Measurements from ENCODE around the gene DR1. TPM values are rescaled to one million over a fixed set of nuclear protein-coding genes. Genes with fewer than 3 reads are reported as not detected.

DR1 gene
- total and polyA plus RNA-seq, 2 of the 8 experiments (the other 6 are each of a cell fraction or from before 2014, with no cell fraction given): 13.1 to 62.3 TPM

DNA sequence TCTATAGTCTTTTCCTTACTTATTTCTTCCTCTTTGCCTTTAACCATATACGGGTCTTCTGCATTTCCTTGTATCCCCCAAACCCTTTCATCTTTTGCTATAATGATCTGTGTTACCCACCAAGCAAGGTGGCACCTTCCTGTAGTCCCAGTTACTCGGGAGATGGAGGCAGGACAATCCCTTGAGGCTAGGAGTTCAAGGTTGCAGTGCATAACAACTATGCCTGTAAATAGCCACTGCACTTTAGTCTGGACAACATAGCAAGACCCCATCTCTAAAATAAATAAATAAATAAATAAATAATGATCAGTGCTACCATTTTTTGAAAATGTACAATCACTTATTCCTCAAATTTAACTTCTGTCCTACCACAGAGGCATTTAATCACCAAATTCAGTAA is 11.5 kb downstream of the DR1 start:
- H3K9ac ChIP-seq (replicated peaks in 1 of 4; ENCODE audit: extremely low read depth in 1 of 4, low read depth in 3 of 4, low read length in 3 of 4): no peak overlapping the region
- no peak overlapping the region for H2BK5ac ChIP-seq (ENCODE audit: low read depth, low read length)
- no peaks in the 10 kb centered on the region for H4K20me1 ChIP-seq (replicated peaks in 1 of 2; ENCODE audit: control insufficient read depth in 1 of 2, insufficient read depth in 2 of 2, low read length in 2 of 2)
- no peak overlapping the region for H2AK5ac ChIP-seq (ENCODE audit: low read depth, low read length)
- H3K14ac ChIP-seq (ENCODE audit: insufficient read length): no peak overlapping the region
- H4K91ac ChIP-seq (replicated peaks; ENCODE audit: insufficient read length, low read length): no peak overlapping the region
- CTCF ChIA-PET (ENCODE audit: partially characterized antibody): no interaction called here
- H2BK20ac ChIP-seq (ENCODE audit: low read length): no peak overlapping the region
- no peak overlapping the region for H2BK120ac ChIP-seq (replicated peaks; ENCODE audit: low read depth, low read length)
- H3K9me3 ChIP-seq (ENCODE audit: insufficient read depth in 2 of 2, low read depth in 1 of 2, low read length in 1 of 2): no peaks in the 10 kb centered on the region
- peaks cover 0 to 71% (median 14%) of the 10 kb centered on the region in 4 experiments; a peak in 5 of 8 replicates for H3K36me3 ChIP-seq (ENCODE audit: control insufficient read depth in 2 of 4, insufficient read depth in 4 of 4, low read length in 3 of 4)
- FAIRE-seq (no peak), DNase-seq (ENCODE audit: low read depth in 1 of 2, low spot score in 2 of 2) (no peak)
- H3K23ac ChIP-seq (ENCODE audit: insufficient read length): no peak overlapping the region
- no peak overlapping the region for H3K27ac ChIP-seq (ENCODE audit: low read depth, low read length)
- no peak overlapping the region for H2BK15ac ChIP-seq (ENCODE audit: low read length)
- no peak overlapping the region for H3K4me2 ChIP-seq (ENCODE audit: insufficient read depth in 1 of 2, low read depth in 2 of 2, low read length in 2 of 2)
- H3K79me2 ChIP-seq (ENCODE audit: control insufficient read depth in 1 of 2, insufficient read depth in 2 of 2, low read length in 2 of 2): peaks cover 0 to 66% of the 10 kb centered on the region in 2 experiments; a peak in 2 of 4 replicates
- H3K4ac ChIP-seq (replicated peaks; ENCODE audit: insufficient read length, low read depth, low read length): no peak overlapping the region
- H3K18ac ChIP-seq (ENCODE audit: extremely low read depth, low read length): no peak overlapping the region
- H2AFZ ChIP-seq (ENCODE audit: low read length): no peak overlapping the region
- no peaks in the 10 kb centered on the region for H3K27me3 ChIP-seq (replicated peaks in 1 of 4; ENCODE audit: control insufficient read depth in 3 of 4, extremely low read depth in 1 of 4, insufficient read depth in 3 of 4, low read length in 3 of 4)
- no peaks in the 10 kb centered on the region for H3K23me2 ChIP-seq (ENCODE audit: low read depth, low read length)
- WGBS, 2 experiments (ENCODE audit: extremely low coverage in 1 of 2, insufficient coverage in 1 of 2, insufficient read length in 1 of 2, insufficient replicate concordance in 2 of 2, low coverage in 1 of 2, low lambda C conversion rate in 2 of 2, missing lambda C conversion rate in 1 of 2): 80% methylated on average over 2 of the region's 2 CpGs; no CpG with 5 or more reads in 1 of the 2 experiments
- H3K79me1 ChIP-seq (ENCODE audit: low read depth, low read length): peaks cover 4% of the 10 kb centered on the region; the same call in 1 of the 2 replicates
- H4K8ac ChIP-seq (ENCODE audit: extremely low read depth, insufficient read depth, low read length): no peak overlapping the region
- H3K4me1 ChIP-seq (replicated peaks in 1 of 4; ENCODE audit: control insufficient read depth in 3 of 4, insufficient read depth in 4 of 4, low read length in 3 of 4): peaks cover 0 to 5% (median 2%) of the 10 kb centered on the region in 4 experiments; a peak in 2 of 7 replicates
- H3K56ac ChIP-seq (replicated peaks; ENCODE audit: insufficient read length, low read depth, low read length): no peak overlapping the region
- no peak overlapping the region for H4K5ac ChIP-seq (ENCODE audit: insufficient read length, low read depth, low read length)
- H3K4me3 ChIP-seq (ENCODE audit: extremely low read depth in 1 of 4, insufficient read depth in 2 of 4, low read depth in 3 of 4, low read length in 4 of 4): no peak overlapping the region
- no peak overlapping the region for H2BK12ac ChIP-seq (ENCODE audit: low read depth, low read length)
- POLR2A ChIA-PET (ENCODE audit: partially characterized antibody): interaction anchor here (1.5 kb wide), 1 partner anchor 12 kb away, joined by 6 read pairs; the partner anchor contains the start of gene DR1
- TF ChIP-seq TEAD4 (IDR thresholded peaks at IDR 0.05; ENCODE audit: low read depth, low read length) (no peak), TBP (IDR thresholded peaks at IDR 0.05; ENCODE audit: low read depth, low read length) (no peak), NRF1 (IDR thresholded peaks at IDR 0.05; ENCODE audit: low read depth, low read length) (no peak), TAF1 (IDR thresholded peaks at IDR 0.05; ENCODE audit: low read depth, low read length) (no peak), MAFK (IDR thresholded peaks at IDR 0.05; ENCODE audit: low read depth, low read length) (no peak), CBX8 (IDR thresholded peaks at IDR 0.05; ENCODE audit: borderline replicate concordance, low read depth, low read length) (no peak), GTF2F1 (IDR thresholded peaks at IDR 0.05; ENCODE audit: borderline replicate concordance, low read depth, low read length) (no peak), POU5F1 (IDR thresholded peaks at IDR 0.05; ENCODE audit: low read depth, low read length) (no peak), TAF7 (optimal IDR thresholded peaks at IDR 0.05; ENCODE audit: borderline replicate concordance, low read depth, low read length) (no peak), BACH1 (IDR thresholded peaks at IDR 0.05; ENCODE audit: low read length) (no peak), ZNF274 (IDR thresholded peaks at IDR 0.05; ENCODE audit: borderline replicate concordance, extremely low read depth, low read length) (no peak), CTBP2 (IDR thresholded peaks at IDR 0.05; ENCODE audit: borderline replicate concordance, insufficient read depth, insufficient read length, low read length) (no peak)
- TF ChIP-seq, protein P1, sequence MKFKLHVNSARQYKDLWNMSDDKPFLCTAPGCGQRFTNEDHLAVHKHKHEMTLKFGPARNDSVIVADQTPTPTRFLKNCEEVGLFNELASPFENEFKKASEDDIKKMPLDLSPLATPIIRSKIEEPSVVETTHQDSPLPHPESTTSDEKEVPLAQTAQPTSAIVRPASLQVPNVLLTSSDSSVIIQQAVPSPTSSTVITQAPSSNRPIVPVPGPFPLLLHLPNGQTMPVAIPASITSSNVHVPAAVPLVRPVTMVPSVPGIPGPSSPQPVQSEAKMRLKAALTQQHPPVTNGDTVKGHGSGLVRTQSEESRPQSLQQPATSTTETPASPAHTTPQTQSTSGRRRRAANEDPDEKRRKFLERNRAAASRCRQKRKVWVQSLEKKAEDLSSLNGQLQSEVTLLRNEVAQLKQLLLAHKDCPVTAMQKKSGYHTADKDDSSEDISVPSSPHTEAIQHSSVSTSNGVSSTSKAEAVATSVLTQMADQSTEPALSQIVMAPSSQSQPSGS (IDR thresholded peaks at IDR 0.05; ENCODE audit: low read length): no peak
